GM04503 (cell line): ENCODE results near the gene IRGM.
"Not testable (repeated sequence)": the region's sequence is repeated elsewhere in the genome, so short reads cannot be mapped to it uniquely, and the experiment has no call there.

Source experiments
- DNase-seq: peaks from one replicate; pipeline ENCODE4 v3.0.0-alpha.2; 2012; ENCODE audit warnings: low read depth

The IRGM gene, protein sequence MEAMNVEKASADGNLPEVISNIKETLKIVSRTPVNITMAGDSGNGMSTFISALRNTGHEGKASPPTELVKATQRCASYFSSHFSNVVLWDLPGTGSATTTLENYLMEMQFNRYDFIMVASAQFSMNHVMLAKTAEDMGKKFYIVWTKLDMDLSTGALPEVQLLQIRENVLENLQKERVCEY

DNA sequence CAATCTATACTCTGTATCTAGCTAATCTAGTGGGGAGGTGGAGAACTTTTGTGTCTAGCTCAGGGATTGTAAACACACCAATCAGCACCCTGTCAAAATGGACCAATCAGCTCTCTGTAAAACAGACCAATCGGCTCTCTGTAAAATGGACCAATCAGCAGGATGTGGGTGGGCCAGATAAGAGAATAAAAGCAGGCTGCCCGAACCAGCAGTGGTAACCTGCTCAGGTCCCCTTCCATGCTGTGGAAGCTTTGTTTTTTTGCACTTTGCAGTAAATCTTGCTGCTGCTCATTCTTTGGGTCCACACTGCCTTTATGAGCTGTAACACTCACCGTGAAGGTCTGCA lies at the start of gene IRGM:
Gene IRGM (plus strand): TSS at position 214 of the 346 bp plus-strand sequence. CDS start 1,603 bp downstream, outside the sequence.
- not testable (repeated sequence) for DNase-seq

DNA sequence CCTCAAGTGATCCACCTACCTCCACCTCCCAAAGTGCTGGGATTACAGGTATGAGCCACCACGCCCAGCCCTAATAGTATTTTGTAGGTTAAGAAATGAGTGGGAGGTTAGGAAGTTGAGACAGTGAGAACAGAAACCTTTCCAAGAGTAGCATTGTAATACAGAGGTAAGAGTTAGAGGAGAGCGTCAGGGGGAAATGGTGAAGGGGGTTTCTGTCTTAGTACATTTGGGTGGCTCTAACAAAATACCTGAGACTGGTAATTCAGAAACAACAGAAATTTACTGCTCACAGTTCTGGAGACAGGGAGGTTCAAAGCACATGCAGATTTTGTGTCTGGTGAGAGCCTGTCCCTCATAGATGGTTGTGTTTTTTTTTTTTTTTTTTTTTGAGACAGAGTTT lies 48.9 kb upstream of the IRGM start:
- no peak for DNase-seq

DNA sequence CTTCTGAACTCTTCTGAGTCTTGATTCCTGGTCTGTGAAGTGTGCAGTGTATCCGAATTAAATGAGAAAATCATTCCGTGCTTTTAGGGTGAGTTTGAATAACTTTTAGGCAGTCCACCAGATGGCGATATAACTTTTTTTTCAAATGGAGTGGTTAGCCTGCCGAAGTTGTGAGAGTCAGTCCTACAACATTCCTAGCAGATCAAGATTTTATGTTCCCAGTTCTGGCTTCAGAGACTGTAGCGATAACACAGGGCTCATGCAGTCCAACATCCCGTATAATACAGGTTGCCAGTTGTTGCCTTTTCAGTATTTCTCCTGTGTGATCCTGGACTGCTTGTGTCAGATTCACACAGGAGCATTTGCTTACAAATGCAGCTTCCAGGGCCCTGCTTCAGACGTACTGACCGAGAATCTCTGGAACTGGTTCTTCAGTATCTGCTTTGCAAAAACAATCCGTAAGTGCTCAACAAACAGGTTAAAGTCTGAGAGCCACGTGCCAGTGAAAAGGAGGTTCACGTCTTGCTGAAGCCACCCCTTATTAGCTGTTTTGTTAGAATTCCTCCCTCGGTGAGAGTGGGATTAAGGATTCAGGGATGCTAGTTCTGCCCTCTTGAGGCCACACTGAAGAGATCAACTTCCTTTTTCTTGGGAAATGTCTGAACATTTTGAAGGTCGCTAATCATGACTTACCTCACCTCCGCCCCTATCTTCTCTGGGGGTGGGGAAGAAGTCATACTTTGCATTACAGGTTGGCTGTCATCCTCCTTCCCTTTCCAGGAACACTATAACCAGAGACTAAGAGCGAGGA lies 45.0 kb upstream of the IRGM start:
- peak; percentile 50 for DNase-seq

DNA sequence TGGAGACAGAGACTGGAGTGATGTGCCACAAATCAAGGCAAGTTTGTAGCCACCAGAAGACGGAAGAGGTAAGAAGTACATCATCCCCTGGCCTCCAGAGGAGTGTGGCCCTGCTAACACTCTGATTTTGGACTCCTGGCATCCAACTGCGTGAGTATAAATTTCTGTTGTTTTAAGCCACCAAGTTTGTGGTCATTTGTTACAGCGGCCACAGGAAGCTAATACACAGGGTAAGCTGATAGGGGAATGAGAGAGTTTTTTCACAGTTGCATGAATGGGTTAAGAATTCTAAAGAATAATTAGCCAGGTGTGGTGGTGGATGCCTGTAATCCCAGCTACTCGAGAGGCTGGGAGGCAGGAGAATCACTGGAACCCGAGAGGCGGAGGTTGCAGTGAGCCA lies 41.9 kb upstream of the IRGM start:
- DNase-seq, result no peak

DNA sequence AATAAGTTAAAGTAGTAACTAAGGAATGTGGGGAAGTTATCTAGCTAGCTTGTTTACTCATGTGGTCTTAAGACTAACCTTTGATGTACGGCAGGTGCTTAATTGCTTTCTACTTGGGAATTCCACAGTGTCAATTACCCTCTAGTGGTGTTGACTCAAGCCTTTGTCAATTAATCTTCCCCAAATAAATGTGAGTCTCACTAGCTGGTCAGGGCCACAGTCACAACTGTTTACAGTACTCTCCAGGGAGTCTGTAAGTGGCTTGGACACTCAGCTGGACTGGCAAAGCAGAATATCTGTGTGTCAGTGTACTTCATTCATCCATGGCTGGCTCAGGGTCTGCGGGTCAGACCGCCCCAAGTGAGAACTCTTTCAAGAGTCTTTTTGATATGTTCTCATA lies 37.0 kb upstream of the IRGM start:
- no peak for DNase-seq

DNA sequence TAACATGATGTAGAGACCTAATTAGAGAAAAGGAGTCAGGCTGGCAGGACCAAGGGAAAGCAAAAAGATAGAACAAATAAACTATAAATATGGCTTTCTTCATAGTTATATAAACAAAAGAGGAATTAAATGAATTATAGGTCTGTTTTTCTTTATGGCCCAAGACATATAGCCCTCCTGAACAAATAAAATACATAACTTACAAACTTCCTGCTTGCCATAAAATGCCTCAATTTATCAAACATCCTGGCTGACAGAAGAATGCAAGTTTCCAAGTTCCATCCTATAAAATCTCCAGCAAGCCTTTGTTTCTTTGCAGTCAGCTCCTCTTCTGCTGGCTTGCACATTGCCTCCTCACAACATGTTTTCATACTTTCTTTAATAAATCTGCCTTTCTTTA lies 31.3 kb upstream of the IRGM start:
- no peak for DNase-seq

DNA sequence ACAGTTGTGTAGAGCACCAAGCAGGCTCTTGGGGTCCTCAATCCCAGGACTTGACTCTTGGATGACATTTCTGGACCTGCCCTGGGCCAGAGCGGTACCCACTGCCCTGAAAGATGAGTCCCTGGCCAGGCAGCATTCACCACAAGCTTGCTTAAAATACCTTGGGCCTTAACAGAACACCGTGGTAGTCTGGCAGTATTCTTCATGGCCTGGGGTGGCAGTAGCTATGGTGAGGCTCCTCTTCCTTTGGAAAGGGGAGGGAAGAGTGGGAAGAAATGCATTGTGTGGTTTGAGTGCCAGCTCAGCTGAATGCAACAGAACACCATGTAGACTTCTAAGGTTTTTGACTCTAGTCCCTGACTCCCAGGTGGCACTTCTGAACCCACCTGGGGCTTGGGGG lies 29.4 kb upstream of the IRGM start:
- DNase-seq, result no peak

DNA sequence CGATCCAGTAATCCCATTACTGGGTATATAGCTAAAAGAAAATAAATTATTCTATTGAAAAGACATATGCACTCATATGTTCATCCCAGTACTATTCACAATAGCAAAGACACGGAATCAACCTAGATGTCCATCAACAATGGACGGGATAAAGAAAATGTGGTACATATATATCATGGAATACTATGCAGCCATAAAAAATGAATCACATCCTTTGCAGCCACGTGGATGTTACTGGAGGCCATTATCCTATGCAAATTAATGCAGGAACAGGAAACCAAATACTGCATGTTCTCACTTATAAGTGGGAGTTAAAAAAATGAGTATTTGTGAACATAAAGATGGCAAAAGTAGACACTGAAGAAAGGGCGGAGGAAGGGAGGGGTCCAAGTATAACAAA lies 16.6 kb upstream of the IRGM start:
- no peak for DNase-seq

DNA sequence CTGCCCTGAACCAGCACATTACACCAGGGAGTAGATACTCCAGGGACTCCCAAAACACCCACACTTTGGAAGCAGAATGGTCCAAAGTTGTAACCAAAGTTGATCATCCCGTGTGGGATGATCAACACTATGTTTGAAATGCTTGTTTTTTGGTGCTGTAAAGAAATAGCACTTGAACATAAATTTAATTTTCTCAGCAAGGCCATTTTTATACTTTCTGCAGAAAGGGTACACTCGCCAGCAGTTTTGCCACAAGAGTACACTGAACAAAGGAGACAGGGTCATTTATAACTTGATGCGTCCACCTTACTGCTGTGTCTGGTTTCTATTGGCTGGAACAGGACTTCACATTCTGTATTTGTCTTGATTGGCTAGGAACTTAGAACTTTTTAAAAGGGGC lies 14.5 kb upstream of the IRGM start:
- DNase-seq, result not testable (repeated sequence)

DNA sequence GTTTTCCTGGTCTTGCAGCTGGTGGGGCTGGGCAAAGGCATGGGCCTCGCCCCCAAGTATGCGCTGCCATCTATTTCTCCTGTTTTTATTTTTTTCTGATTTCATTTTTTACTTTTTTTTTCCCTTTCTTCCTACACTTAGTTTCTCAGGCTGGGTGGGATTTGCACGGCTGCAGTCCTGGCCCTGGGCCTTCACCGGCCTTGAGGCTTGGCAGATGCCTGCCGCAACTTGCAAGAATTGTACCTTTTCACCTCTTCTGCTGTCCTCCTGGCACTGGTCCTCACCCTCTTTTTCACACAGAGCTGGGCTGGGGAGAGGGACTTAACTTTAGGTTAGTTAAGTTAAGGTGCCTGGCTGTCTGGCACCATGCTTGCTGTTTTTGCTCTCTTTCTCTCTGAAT lies 10.3 kb upstream of the IRGM start:
- DNase-seq, result no peak

DNA sequence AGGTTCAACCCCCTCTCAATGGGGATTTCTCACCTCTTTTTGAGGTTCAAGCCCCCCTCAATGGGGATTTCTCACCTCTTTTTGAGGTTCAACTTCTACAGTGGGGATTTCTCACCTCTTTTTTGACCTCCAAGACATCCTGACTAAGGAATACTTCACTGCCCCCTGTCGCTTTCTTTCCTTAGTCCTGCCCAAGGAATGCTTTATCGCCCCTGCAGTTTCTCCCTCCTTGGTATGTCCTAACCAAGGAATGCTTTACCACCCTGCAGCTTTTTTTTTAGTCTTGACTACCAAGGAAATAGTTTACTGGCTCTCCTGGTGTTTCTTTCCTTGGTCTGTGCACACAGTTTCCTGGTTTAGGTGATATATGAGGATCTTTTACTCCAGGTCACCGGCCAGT lies 9.6 kb upstream of the IRGM start:
- no peak for DNase-seq

DNA sequence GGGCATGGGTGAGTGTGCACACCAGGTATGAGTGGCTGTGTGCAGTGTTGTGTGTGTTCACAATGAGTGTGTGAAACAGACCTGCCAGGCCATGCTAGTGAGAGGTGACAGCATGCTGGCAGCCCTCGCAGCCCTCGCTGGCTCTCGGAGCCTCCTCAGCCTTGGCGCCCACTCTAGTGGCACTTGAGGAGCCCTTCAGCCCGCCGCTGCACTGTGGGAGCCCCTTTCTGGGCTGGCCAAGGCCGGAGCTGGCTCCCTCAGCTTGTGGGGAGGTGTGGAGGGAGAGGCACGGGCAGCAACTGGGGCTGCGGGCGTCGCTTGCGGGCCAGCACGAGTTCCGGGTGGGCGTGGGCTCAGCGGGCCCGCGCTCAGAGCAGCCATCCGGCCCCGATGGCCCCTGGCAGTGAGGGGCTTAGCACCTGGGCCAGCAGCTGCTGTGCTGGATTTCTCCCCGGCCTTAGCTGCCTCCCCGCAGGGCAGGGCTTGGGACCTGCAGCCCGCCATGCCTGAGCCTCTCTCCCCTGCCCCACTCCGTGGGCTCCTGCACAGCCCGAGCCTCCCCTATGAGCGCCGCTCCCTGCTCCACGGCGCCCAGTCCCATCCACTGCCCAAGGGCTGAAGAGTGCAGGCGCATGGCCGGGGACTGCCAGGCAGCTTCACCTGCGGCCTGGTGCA lies 999 bp upstream of the IRGM start:
- not testable (repeated sequence) for DNase-seq

DNA sequence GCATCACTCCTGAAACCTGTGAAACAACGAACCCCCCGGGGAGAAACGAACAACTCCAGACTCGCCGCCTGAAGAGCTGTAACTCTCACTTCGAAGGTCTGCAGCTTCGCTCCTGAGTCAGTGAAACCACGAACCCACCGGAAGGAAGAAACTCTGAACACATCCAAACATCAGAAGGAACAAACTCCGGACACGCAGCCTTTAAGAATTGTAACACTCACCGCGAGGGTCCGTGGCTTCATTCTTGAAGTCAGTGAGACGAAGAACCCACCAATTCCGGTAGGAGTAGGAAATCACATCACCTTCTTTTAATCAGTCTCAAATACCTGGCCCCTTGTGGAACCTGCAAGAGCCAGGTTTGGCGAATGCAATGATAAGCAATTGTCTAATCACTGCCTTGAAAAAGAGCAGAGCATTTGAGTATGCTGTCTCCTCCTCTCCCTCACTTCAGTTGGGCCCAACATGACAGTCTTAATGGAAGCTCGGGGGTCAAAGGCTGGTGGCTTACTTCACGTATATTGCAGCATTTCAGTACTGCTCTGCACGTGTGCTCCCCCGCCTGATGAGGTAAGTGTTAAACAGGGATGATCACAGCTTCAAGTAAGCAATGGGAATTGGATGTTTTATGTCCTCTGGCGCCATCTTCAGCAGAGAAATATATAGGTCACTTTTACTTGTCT lies 473 bp downstream of the IRGM start:
- DNase-seq, result peak; percentile 37

DNA sequence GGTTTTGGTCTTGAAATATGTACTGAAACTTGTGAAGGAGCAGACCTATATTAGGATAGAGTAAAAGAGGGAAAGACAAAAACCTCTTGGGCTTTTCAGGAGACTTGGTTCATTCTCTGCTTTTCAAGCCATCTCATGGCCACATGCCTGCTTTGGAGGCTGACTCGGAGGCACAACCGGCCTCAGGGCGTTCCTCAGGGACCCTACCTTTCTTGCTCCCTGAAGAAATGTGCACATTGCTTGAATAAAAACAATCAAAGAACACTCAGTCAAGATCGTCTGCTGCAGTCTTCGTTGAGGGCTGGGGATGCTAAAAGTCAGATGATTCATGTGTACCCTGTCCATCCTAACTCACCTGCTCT lies 994 bp downstream of the IRGM start:
- DNase-seq, result no peak

DNA sequence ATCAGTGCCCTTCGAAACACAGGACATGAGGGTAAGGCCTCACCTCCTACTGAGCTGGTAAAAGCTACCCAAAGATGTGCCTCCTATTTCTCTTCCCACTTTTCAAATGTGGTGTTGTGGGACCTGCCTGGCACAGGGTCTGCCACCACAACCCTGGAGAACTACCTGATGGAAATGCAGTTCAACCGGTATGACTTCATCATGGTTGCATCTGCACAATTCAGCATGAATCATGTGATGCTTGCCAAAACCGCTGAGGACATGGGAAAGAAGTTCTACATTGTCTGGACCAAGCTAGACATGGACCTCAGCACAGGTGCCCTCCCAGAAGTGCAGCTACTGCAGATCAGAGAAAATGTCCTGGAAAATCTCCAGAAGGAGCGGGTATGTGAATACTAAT lies 1.9 kb downstream of the IRGM start:
- DNase-seq, result no peak

DNA sequence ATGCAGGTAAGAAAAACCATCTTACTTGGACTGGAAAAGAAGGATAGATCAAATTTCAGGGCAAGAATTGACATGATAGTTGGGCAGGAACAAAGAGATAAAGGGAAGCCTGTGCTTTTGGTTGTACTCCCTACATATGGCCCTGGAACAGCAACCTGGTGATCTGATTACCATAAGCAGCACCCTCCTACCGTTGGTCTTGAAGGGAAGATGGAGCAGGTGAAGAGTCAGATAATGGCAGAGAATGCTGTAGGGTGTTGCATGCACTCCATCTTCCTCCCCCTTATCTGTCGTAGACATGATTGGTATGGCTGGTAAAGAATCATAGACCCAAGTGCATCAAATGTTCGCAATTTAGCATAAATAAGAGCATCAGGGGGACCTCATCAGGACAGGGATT lies 4.7 kb downstream of the IRGM start:
- DNase-seq, result no peak

DNA sequence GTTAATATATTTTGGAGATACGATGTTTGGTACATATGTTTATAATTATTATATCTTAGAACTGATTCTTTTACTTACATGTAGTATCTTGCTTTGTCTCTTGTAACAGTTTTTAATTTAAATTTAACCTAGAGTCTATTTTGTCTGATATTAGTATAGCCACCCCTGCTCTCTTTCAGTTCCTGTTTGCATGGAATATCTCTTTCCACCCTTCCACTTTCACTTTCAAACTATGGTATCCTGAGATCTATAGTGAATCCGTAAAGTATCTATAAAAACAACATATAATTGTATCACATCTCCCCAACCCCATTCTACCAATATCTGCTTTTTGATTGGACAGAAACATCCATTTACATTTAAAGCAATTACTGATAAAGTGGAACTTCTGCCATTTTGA lies 7.2 kb downstream of the IRGM start:
- no peak for DNase-seq

DNA sequence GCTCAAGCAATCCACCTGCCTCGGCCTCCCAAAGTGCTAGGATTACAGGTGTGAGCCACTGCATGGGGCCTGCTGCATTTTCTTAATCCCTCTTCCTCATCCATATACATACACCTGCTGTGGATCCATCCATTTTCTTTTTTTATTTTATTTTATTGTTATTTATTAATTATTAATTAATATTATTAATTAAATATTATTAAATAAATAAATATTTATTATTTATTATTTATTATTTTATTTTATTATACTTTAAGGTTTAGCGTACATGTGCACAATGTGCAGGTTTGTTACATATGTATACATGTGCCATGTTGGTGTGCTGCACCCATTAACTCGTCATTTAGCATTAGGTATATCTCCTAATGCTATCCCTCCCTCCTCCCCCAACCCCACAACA lies 10.4 kb downstream of the IRGM start:
- not testable (repeated sequence) for DNase-seq

DNA sequence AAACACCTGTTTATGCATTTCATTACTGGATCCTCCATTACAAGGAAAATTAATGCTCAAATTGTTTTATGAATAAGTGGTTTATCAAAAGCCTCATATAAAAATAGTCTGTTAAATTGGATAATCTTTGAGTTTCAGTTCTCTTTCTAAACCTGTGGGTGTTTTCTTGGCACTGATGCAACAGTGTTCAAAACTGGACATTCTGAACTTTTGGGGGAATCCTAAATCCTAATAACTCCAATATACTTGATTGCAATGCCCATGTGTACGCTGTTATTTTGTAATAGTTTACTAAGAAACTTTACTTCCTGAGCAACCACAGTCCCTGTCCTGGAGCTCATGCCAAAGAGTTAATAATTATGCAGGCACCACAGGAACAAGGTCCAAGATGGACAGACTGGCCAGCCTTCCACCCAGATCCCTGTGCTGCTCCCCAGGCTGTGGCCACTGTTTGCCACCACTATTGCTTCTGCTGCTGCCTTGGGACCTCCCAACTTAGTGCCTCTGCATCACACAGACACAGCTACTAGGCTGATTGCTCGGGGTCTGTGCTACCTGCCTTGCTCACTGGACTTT lies 14.0 kb downstream of the IRGM start:
- no peak for DNase-seq

DNA sequence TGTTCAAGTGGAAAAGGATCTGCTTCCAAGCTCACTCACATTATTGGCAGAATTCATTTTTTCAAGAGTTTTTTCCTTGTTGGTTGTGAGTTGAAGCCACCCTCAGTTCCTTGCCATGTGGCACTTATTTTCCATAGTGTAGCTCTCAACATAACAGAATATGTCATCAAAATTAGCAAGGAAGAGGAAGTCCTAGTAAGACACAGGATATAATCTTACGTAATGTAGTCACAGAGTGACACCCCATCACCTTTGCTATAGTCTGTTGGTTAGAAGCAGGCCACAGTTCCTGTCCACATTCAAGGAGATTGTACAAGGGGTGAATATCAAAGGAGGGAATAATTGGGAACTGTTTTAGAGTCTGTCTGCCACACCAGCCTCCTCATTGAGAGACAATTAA lies 15.7 kb downstream of the IRGM start:
- no peak for DNase-seq

DNA sequence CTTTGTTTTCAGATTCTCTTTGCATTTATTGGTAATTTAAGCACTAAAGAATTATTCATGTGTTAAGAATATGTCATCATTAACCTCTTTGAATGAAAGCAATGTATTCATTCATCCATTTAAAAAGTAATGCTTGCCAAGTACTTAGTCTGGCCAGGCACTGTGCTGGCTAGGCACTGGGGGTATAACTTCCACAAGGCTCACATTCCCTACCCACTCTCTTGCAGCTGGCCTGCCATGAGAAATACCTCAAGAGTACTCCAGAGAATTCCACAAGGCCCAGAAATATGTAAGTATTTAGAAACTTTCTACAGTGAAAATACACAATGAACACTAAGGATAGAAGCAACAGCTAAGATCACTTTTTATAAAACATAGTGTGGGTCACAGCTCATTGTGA lies 33.0 kb downstream of the IRGM start:
- DNase-seq, result no peak
